ENCODE results near the gene UBL5.
"Not testable (repeated sequence)": the region's sequence is repeated elsewhere in the genome, so short reads cannot be mapped to it uniquely, and the experiment has no call there.

UBL5 gene

GRCh38 chr19:9811139-9811538, 16.6 kb upstream of the UBL5 start:
- DNase-seq (ENCODE audit: low read depth in 2 of 3, low spot score in 2 of 3), result no peak

DNA sequence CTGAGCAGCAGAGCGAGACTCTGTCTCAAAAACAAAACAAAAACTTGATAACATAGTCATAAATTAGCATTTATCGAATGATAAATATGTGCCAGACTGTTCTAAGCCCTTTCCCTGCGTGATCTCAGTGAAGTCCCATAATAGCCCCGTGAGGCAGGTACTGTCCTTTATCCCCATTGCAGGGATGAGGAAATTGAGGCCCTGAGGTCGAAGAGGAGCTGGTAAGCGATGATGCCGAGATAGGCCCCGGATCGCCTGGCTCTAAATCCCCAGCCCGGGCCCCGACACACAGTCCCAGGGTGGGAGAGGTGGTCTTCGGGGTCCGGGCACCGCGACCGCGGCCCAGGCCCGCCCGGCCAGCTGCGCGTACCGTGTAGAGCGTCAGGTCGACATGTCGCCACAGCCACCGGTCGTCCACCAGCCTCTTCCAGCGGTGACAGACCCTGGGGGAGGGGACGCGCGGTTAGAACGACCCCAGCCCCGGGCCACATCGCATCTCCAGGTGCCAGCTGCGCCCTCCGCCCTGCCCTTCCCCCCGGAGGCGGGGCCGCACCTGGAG, 9.5 kb upstream of the UBL5 start:
- no peak for DNase-seq (ENCODE audit: low read depth in 2 of 3, low spot score in 2 of 3)

GRCh38 chr19:9818734-9819595, 8.8 kb upstream of the UBL5 start, which contains the start of gene FBXL12:
TSS of gene FBXL12 (minus strand) at chr19:9819079. CDS start at chr19:9818813, 266 bp downstream.
- DNase-seq (ENCODE audit: low read depth in 2 of 3, low spot score in 2 of 3), result peak; percentile 100

DNA sequence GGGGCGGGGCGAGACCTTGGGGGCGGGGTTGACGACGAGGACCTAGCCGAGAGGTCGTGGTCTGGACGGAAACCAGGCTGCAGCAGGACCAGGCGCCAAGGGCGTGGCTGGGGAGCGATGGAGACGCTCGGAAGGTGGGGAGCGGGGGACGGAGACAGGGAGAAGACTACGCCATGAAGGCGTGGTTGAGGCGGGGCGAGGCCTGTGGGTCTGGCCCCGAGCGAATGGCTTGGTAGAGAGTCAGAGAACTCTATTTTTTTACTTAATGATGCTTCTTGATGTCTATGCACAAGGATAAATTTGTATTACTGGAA, 8.2 kb upstream of the UBL5 start:
- no peak for DNase-seq (ENCODE audit: low read depth in 2 of 3, low spot score in 2 of 3)

DNA sequence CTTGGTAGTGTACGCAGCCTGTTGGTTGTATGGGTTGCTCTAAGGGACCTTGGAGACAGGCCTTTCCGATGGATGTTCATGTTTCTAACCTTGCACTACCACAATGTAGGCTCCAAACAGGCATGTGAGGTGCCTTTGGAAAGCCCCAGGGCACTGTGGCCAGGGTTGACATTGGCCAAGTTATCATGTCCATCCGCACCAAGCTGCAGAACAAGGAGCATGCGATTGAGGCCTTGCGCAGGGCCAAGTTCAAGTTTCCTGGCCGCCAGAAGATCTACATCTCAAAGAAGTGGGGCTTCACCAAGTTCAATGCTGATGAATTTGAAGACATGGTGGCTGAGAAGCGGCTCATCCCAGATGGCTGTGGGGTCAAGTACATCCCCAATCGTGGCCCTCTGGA, 7.7 kb upstream of the UBL5 start:
- DNase-seq (ENCODE audit: low read depth in 2 of 3, low spot score in 2 of 3), result not testable (repeated sequence)

- no peak for DNase-seq (ENCODE audit: low read depth in 2 of 3, low spot score in 2 of 3)
These were observed 3.9 kb upstream of the UBL5 start for GRCh38 chr19:9823816-9824215.

- DNase-seq (ENCODE audit: low read depth in 2 of 3, low spot score in 2 of 3), result no peak
These were observed 889 bp downstream of the UBL5 start for GRCh38 chr19:9828551-9829063.

- no peak for DNase-seq (ENCODE audit: low read depth in 2 of 3, low spot score in 2 of 3)
These were observed 6.6 kb downstream of the UBL5 start for GRCh38 chr19:9834307-9834725.

GRCh38 chr19:9834726-9835506, 7.2 kb downstream of the UBL5 start, which contains the start of gene PIN1:
TSS of gene PIN1 (plus strand) at chr19:9835318. CDS start at chr19:9835345, 27 bp downstream.
- peak; percentile 89 to 98 (median 96) for DNase-seq (ENCODE audit: low read depth in 2 of 3, low spot score in 2 of 3)

DNA sequence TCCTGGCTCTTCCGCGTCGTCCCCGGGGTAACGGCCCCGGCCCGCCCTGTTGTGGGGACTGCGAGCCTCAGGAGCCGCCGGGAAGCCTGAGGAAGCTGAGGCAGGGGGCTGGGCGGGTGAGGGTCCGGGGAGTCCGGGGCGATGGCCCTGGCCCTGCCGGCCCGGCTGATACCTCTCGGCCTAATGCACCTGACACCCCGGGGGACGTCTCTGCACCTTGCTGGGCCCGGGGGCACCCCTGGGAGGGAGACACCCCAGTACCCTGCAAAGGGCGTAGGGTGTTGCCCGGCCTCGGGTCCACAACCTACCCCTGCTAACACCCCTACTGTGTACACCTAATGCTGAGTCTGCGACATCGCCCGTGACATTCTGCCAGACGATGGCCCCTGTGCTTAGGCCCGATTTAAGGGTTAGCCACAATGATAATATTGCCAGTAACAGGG, 7.8 kb downstream of the UBL5 start:
- no peak for DNase-seq (ENCODE audit: low read depth in 2 of 3, low spot score in 2 of 3)

GRCh38 chr19:9836021-9836420, 8.3 kb downstream of the UBL5 start:
- DNase-seq (ENCODE audit: low read depth in 2 of 3, low spot score in 2 of 3), result no peak

DNA sequence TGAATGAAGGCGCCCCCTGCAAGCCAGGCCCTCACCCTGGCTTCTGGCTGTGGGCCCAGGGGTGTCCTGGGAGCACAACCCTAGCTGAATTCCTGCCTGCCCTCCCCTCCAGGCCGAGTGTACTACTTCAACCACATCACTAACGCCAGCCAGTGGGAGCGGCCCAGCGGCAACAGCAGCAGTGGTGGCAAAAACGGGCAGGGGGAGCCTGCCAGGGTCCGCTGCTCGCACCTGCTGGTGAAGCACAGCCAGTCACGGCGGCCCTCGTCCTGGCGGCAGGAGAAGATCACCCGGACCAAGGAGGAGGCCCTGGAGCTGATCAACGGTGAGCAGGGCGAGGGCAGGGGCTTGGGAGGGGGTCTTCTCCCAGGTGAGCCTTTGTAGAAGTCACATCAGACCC, 10.6 kb downstream of the UBL5 start:
- no peak for DNase-seq (ENCODE audit: low read depth in 2 of 3, low spot score in 2 of 3)

DNA sequence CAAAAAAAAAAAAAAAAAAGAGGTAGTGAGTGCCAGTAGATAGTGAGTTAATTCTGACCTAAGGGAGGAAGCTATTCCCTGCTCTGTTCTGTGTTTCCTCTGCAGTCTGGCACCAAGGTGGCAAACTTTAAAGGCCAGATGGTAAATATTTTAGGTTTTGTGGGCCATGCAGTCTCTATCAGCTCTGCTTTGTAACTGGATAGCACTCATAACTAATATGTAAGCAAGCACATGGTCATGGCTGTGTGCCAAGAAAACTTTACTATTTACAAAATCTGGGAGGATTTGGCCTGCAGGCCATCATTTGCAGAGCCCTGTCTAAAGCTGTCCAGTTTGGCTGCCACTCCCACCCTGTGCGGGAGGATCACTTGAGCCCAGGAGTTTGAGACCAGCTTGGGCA, 11.7 kb downstream of the UBL5 start:
- no peak for DNase-seq (ENCODE audit: low read depth in 2 of 3, low spot score in 2 of 3)

DNA sequence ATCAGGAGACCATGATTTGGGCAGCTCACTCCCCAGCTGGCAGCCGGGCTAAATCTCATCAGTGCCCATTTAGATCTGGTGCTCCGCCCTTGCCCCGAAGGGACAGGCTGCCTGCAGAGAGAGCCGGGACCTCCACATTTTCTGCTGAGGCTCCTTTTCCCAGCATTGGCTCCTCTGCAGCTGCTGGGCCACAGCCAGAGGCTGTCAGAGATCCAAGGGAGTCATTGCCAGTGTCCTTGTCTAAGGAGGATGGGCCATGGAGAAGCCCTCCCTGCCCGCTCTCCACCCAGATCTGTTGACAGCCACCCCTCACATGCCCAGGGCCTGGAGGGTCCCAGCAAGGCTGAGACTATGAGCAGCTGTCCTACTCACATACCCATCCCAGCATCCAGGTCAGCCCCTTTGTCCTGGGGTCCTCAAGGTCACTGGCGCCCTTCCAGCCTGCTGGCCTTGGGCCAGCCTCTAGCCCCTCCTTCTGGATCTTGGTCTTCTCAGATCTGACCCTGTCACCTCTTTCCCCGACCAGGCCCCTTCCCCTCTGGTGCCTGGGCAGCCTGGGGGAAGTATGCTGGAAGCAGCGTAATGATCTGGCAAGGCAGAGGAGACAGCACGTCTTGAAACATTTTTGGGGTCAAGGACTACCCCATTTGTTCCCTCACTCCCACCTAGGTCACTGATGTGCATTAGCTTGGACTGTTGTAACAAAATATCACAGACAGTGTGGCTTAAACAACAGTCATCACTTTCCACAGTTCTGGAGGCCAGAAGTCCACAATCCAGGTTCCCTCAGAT, 15.3 kb downstream of the UBL5 start:
- no peak for DNase-seq (ENCODE audit: low read depth in 2 of 3, low spot score in 2 of 3)

DNA sequence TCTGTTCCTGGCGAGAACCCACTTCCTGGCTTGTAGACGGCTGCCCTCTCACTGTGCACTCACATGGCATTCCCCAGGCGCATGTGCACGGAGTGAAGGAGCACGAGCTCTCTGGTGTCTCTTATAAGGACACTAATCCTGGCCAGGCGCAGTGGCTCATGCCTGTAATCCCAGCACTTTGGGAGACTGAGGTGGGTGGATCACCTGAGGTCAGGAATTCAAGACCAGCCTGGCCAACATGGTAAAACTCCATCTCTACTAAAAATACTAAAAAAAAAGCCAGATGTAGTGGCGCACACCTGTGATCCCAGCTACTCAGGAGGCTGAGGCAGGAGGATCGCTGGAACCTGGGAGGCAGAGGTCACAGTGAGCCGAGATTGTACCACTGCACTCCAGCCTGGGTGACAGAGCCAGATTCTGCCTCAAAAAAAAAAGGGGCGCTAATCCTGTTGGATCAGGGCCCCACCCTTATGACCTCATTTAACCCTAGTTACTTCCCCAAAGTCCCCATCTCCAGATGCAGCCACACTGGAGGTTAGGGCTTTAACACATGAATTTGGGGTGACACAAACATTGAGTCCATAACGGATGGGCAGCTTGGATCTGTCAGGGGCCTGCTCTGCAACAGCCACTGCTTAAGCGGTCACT, 16.0 kb downstream of the UBL5 start:
- DNase-seq (ENCODE audit: low read depth in 2 of 3, low spot score in 2 of 3), result not testable (repeated sequence)

- peak in 2 of 3 experiments; percentile 30 to 34 for DNase-seq (ENCODE audit: low read depth in 2 of 3, low spot score in 2 of 3)
These were observed 19.5 kb downstream of the UBL5 start for GRCh38 chr19:9847087-9847671.

GRCh38 chr19:9848060-9848459, 20.3 kb downstream of the UBL5 start:
- DNase-seq (ENCODE audit: low read depth in 2 of 3, low spot score in 2 of 3), result no peak

DNA sequence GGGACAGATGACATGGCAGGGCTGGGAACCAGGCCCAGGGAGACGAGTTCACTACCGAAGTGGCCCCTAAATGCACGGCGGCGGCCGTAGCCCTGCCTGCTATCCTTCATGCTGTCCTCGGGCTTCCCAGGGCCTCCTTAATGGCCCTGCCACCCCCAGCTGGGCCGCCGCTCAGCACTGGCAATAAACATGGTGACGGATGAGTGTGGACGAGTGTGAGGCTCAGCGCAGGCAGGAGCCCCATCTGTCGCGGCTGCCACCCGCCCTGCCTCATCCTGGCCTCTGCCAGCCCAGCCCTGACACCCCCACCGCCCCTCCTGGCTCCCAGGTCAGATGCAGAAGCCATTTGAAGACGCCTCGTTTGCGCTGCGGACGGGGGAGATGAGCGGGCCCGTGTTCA, 21.0 kb downstream of the UBL5 start:
- DNase-seq (ENCODE audit: low read depth in 2 of 3, low spot score in 2 of 3), result no peak

GRCh38 chr19:9849791-9850190, 22.1 kb downstream of the UBL5 start:
- DNase-seq (ENCODE audit: low read depth in 2 of 3, low spot score in 2 of 3), result no peak

Measured in activated CD8-positive, alpha-beta memory T cell treated with anti-CD3 and anti-CD28 coated beads for 48 hours (primary cell).